Measurements from ENCODE around the gene CXorf58. TPM values are rescaled to one million over a fixed set of nuclear protein-coding genes. Genes with fewer than 3 reads are reported as not detected.

The CXorf58 gene
- total and polyA plus RNA-seq, 2 of the 8 experiments (the other 6 are each of a cell fraction or from before 2014, with no cell fraction given): 0.05 TPM; not detected in 1

GRCh38 chrX:23932046-23932445 is 24.2 kb downstream of the CXorf58 start:
- H3K56ac ChIP-seq (replicated peaks; ENCODE audit: insufficient read length, low read depth, low read length): no peak overlapping the region
- no peaks in the 10 kb centered on the region; the same call in 1 of the 2 replicates for H3K23me2 ChIP-seq (ENCODE audit: low read depth, low read length)
- no peak overlapping the region for H2BK20ac ChIP-seq (ENCODE audit: low read length)
- no peaks in the 10 kb centered on the region for H3K79me2 ChIP-seq (ENCODE audit: control insufficient read depth in 1 of 2, insufficient read depth in 2 of 2, low read length in 2 of 2)
- H2BK120ac ChIP-seq (replicated peaks; ENCODE audit: low read depth, low read length): no peak overlapping the region
- no peaks in the 10 kb centered on the region for H3K27me3 ChIP-seq (replicated peaks in 1 of 4; ENCODE audit: control insufficient read depth in 3 of 4, extremely low read depth in 1 of 4, insufficient read depth in 3 of 4, low read length in 3 of 4)
- no peaks in the 10 kb centered on the region for H3K36me3 ChIP-seq (ENCODE audit: control insufficient read depth in 2 of 4, insufficient read depth in 4 of 4, low read length in 3 of 4)
- H4K91ac ChIP-seq (replicated peaks; ENCODE audit: insufficient read length, low read length): no peak overlapping the region
- no peak overlapping the region for H3K23ac ChIP-seq (ENCODE audit: insufficient read length)
- WGBS, 2 experiments (ENCODE audit: extremely low coverage in 1 of 2, insufficient coverage in 1 of 2, insufficient read length in 1 of 2, insufficient replicate concordance in 2 of 2, low coverage in 1 of 2, low lambda C conversion rate in 2 of 2, missing lambda C conversion rate in 1 of 2): 80% methylated on average over 1 of the region's 1 CpG; no CpG with 5 or more reads in 1 of the 2 experiments
- no peaks in the 10 kb centered on the region for H4K20me1 ChIP-seq (replicated peaks in 1 of 2; ENCODE audit: control insufficient read depth in 1 of 2, insufficient read depth in 2 of 2, low read length in 2 of 2)
- no peak overlapping the region for H2BK15ac ChIP-seq (ENCODE audit: low read length)
- H2AK5ac ChIP-seq (ENCODE audit: low read depth, low read length): no peak overlapping the region
- H3K4me3 ChIP-seq (ENCODE audit: extremely low read depth in 1 of 4, insufficient read depth in 2 of 4, low read depth in 3 of 4, low read length in 4 of 4): no peak overlapping the region
- H3K9me3 ChIP-seq (ENCODE audit: insufficient read depth in 2 of 2, low read depth in 1 of 2, low read length in 1 of 2): no peaks in the 10 kb centered on the region
- no peak overlapping the region for H3K4ac ChIP-seq (replicated peaks; ENCODE audit: insufficient read length, low read depth, low read length)
- no peak overlapping the region for H3K9ac ChIP-seq (replicated peaks in 1 of 4; ENCODE audit: extremely low read depth in 1 of 4, low read depth in 3 of 4, low read length in 3 of 4)
- H2AFZ ChIP-seq (ENCODE audit: low read length): no peak overlapping the region
- no peak overlapping the region for H3K4me2 ChIP-seq (ENCODE audit: insufficient read depth in 1 of 2, low read depth in 2 of 2, low read length in 2 of 2)
- H4K5ac ChIP-seq (ENCODE audit: insufficient read length, low read depth, low read length): no peak overlapping the region
- no peaks in the 10 kb centered on the region for H3K79me1 ChIP-seq (ENCODE audit: low read depth, low read length)
- no peak overlapping the region for H2BK12ac ChIP-seq (ENCODE audit: low read depth, low read length)
- no peak overlapping the region for H4K8ac ChIP-seq (ENCODE audit: extremely low read depth, insufficient read depth, low read length)
- no peak overlapping the region for H3K27ac ChIP-seq (ENCODE audit: low read depth, low read length)
- CTCF ChIA-PET (ENCODE audit: partially characterized antibody): interaction anchor here (1.0 kb wide), 1 partner anchor 23 kb away, joined by 4 read pairs; no protein-coding TSS in a partner anchor
- DNase-seq (ENCODE audit: low read depth in 1 of 2, low spot score in 2 of 2): no peak
- no peak overlapping the region for H3K14ac ChIP-seq (ENCODE audit: insufficient read length)
- H2BK5ac ChIP-seq (ENCODE audit: low read depth, low read length): no peak overlapping the region
- POLR2A ChIA-PET (ENCODE audit: partially characterized antibody): no interaction called here
- no peaks in the 10 kb centered on the region for H3K4me1 ChIP-seq (replicated peaks in 1 of 4; ENCODE audit: control insufficient read depth in 3 of 4, insufficient read depth in 4 of 4, low read length in 3 of 4)
- no peak overlapping the region for H3K18ac ChIP-seq (ENCODE audit: extremely low read depth, low read length)
- FAIRE-seq: no peak
- TF ChIP-seq SP1 (IDR thresholded peaks at IDR 0.05; ENCODE audit: low read depth, low read length) (no peak), BRCA1 (IDR thresholded peaks at IDR 0.05; ENCODE audit: low read depth, low read length) (no peak), GABPA (IDR thresholded peaks at IDR 0.05; ENCODE audit: borderline replicate concordance, insufficient read depth, low read length) (no peak), NRF1 (IDR thresholded peaks at IDR 0.05; ENCODE audit: low read depth, low read length) (no peak)
